HEK293T (cell line): ENCODE data around the gene KIAA0930.

Source experiments
- CTCF ChIA-PET: fragments of 350-600 bp; formaldehyde crosslinking; extraction: SDS; loops from one replicate; lab custom pipeline; 2021; ENCODE audit warnings: antibody characterized with exemption, inconsistent platforms; lab: Yijun Ruan, JAX
- POLR2A ChIA-PET: fragments of 350-600 bp; formaldehyde crosslinking; extraction: SDS; loops from one replicate; lab custom pipeline; 2020; ENCODE audit warnings: antibody characterized with exemption, inconsistent platforms; lab: Yijun Ruan, JAX
- DNase-seq: peaks from one replicate; pipeline ENCODE4 v3.0.0; 2012; ENCODE audit warnings: mixed read lengths; ENCODE audit errors: extremely low spot score
- ARNT ChIP-seq: fragments of 450-650 bp; IDR thresholded peaks from 2 replicates; pipeline ENCODE4 v1.6.1; 2017; ENCODE audit warnings: mild to moderate bottlenecking
- BHLHE40 ChIP-seq: fragments of 450-650 bp; IDR thresholded peaks from 2 replicates; pipeline ENCODE4 v1.6.1; 2016; ENCODE audit warnings: mild to moderate bottlenecking, moderate library complexity, borderline replicate concordance
- CTBP1 ChIP-seq: fragments of 450-650 bp; IDR thresholded peaks from 2 replicates; pipeline ENCODE4 v1.6.1; 2016; ENCODE audit warnings: borderline replicate concordance
- ELF4 ChIP-seq: fragments of 450-650 bp; IDR thresholded peaks from 2 replicates; pipeline ENCODE4 v1.6.1; 2017; ENCODE audit warnings: antibody characterized with exemption
- FOXA1 ChIP-seq: fragments of 450-650 bp; IDR thresholded peaks from 2 replicates; pipeline ENCODE4 v1.6.1; 2016; ENCODE audit warnings: mild to moderate bottlenecking
- FOXK2 ChIP-seq: fragments of 450-650 bp; IDR thresholded peaks from 2 replicates; pipeline ENCODE4 v1.6.1; 2016; ENCODE audit warnings: mild to moderate bottlenecking
- FOXM1 ChIP-seq: fragments of 450-650 bp; IDR thresholded peaks from 2 replicates; pipeline ENCODE4 v1.6.1; 2017; ENCODE audit warnings: mild to moderate bottlenecking, borderline replicate concordance
- HDGF ChIP-seq: fragments of 450-650 bp; IDR thresholded peaks from 2 replicates; pipeline ENCODE4 v1.6.1; 2017; ENCODE audit warnings: antibody characterized with exemption, borderline replicate concordance
- L3MBTL2 ChIP-seq: fragments of 450-650 bp; conservative IDR thresholded peaks from 2 replicates; pipeline ENCODE4 v1.6.1; 2016; ENCODE audit warnings: mild to moderate bottlenecking
- LEF1 ChIP-seq: fragments of 450-650 bp; IDR thresholded peaks from 2 replicates; pipeline ENCODE4 v1.6.1; 2017; ENCODE audit warnings: mild to moderate bottlenecking, borderline replicate concordance
- NFRKB ChIP-seq: fragments of 450-650 bp; IDR thresholded peaks from 2 replicates; pipeline ENCODE4 v1.6.1; 2016; ENCODE audit warnings: mild to moderate bottlenecking, moderate library complexity
- SP1 ChIP-seq: fragments of 450-650 bp; IDR thresholded peaks from 2 replicates; pipeline ENCODE4 v1.6.1; 2017
- SUZ12 ChIP-seq: fragments of 450-650 bp; IDR thresholded peaks from 2 replicates; pipeline ENCODE4 v1.6.1; 2016; ENCODE audit warnings: mild to moderate bottlenecking
- TARDBP ChIP-seq: fragments of 450-650 bp; IDR thresholded peaks from 2 replicates; pipeline ENCODE4 v1.6.1; 2016
- ZNF384 ChIP-seq: fragments of 450-650 bp; IDR thresholded peaks from 2 replicates; pipeline ENCODE4 v1.6.1; 2016
- TF ChIP-seq, protein P1 (sequence below): fragments of 450-650 bp; IDR thresholded peaks from 2 replicates; pipeline ENCODE4 v1.6.1; 2016

Gene KIAA0930

DNA sequence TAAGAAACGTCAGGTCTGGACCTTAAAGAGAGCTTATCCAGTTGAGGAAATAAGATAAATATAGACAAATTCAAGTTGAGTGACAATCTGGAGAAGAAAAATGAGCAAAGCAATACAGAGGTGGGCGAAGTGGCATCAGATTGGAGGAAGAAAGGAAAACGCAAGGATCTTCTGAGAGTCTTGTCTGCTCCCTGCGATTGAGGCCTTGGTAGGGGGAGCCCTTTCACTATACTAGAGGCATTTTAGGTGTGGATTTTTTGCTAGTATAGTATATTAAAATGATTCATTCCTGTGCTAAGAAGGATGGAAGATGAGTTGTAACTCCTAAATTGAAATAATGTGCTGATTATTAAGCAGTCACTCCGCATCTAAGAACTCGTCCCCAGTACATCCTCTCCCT lies 68.9 kb downstream of the KIAA0930 start:
- DNase-seq: no peak
- TF ChIP-seq, protein P1, sequence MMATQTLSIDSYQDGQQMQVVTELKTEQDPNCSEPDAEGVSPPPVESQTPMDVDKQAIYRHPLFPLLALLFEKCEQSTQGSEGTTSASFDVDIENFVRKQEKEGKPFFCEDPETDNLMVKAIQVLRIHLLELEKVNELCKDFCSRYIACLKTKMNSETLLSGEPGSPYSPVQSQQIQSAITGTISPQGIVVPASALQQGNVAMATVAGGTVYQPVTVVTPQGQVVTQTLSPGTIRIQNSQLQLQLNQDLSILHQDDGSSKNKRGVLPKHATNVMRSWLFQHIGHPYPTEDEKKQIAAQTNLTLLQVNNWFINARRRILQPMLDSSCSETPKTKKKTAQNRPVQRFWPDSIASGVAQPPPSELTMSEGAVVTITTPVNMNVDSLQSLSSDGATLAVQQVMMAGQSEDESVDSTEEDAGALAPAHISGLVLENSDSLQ: no peak
- no peak for TF ChIP-seq L3MBTL2
- no peak for TF ChIP-seq CTBP1
- TF ChIP-seq FOXK2: no peak
- TF ChIP-seq SUZ12: no peak
- no peak for TF ChIP-seq HDGF
- TF ChIP-seq ARNT: no peak
- no peak for TF ChIP-seq LEF1
- no peak for TF ChIP-seq ELF4
- TF ChIP-seq SP1: no peak
- no peak for TF ChIP-seq TARDBP
- TF ChIP-seq ZNF384: no peak
- no peak for TF ChIP-seq FOXM1
- TF ChIP-seq BHLHE40: no peak
- TF ChIP-seq NFRKB: no peak
- no peak for TF ChIP-seq FOXA1
- ChIA-PET POLR2A (no interaction called here), CTCF (no interaction called here)

DNA sequence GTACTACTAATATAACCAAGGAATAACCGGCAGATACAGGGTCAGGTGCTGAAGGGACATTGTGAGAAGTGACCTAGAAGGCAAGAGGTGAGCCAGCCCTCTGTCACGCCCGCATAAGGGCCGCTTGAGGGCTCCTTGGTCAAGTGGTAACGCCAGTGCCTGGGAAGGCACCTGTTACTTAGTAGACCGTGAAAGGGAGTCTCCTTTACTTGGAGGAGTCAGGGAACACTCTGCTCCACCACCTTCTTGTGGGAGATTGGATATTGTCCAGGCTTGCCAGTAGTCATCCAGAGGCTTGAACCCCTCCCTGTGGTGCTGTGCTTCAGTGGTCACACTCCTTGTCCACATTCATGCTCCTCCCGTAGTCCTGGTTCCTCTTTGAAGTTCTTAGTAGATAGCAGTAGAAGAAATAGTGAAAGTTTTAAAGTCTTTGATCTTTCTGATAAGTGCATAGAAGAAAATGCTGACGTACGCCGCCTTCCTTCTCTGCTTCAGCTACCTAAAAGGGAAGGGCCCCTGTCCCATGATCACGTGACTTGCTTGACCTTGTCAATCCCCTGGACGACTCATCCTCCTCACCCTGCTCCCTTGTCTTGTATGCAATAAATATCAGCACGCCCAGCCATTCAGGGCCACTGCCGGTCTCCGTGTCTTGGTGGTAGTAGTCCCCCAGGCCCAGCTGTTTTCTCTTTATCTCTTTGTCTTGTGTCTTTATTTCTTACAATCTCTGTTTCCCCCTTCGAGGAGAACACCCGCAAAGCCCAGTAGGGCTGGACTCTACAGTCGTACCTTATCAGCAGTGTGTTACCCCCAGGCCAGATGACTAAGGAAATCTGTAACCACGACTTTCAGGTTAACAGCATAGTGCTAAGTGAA lies 70.9 kb downstream of the KIAA0930 start:
- ChIA-PET POLR2A (no interaction called here), CTCF (no interaction called here)

DNA sequence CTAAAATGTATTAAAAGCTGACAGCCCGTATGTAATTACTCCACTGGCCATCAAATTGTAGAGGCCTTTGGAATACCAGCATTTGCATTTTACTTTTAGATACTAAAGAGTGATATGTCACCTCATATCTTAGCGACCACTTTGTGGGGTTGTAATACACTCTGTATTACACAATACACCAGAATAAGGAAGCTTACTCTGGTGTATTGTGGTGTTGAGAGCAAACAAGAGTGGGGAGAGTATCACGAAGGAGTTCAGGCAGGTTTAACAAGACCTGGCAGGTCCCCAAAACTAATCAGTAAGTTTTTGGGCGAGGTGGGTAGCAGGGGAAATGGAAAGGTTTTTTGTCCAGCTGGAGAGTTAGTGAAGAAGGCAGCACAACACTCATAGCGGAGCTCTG lies 73.8 kb downstream of the KIAA0930 start:
- CTCF ChIA-PET: interaction anchor here (0.7 kb wide), 1 partner anchor 107 kb away, joined by 3 read pairs; no protein-coding TSS in a partner anchor
- TF ChIP-seq FOXM1: no peak
- TF ChIP-seq ELF4: no peak
- no peak for TF ChIP-seq SUZ12
- no peak for TF ChIP-seq LEF1
- no peak for TF ChIP-seq ZNF384
- TF ChIP-seq BHLHE40: no peak
- TF ChIP-seq HDGF: no peak
- TF ChIP-seq CTBP1: no peak
- no peak for TF ChIP-seq FOXA1
- TF ChIP-seq FOXK2: no peak
- no peak for TF ChIP-seq TARDBP
- no peak for DNase-seq
- POLR2A ChIA-PET: no interaction called here

More for the DNA sequence above, 70.9 kb downstream of the KIAA0930 start:
- DNase-seq: no peak
- TF ChIP-seq LEF1 (no peak), FOXK2 (no peak), L3MBTL2 (no peak)
- TF ChIP-seq, protein P1: no peak

DNA sequence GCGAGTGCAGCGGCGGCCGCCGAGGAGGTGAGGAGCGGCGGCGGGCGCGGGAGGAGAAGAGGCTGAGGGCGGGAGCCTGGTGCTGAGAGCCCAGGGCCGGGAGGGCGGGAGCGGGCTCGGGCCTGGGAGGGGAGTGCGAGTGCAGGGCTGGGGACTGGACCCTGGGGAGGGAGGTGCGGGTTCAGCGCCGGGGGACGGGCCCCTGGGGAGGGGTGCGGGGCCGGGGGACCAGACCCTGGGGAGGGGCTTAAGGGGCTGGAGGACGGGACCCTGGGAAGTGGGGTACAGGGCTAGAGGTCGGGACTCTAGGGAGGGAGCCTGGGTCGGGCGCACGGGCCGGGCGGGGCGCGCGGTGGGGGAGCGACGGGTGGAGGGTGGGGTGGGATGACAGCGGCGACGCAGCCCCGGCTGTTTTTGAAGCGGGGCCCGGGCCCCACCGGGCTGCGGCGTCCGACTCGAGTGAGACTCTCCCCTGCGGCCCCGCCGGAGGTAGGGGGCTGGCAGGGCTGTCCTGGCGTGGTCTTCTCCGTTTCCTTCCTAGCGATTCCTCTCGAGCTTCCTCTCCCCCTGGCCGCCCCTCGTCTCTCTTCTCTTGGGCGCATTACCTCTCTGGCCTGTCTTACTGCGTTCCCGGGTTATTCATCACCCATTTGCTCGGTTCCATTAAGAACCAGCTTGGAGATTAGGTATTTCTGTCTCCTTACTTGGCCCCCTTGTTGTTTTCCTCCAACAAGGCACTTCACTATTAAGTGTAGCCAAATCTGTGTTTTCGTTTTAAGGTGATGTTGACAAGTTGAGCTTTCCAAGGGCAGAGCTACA lies 76.2 kb downstream of the KIAA0930 start:
- CTCF ChIA-PET: interaction anchor here (1.0 kb wide), 1 partner anchor 195 kb away, joined by 3 read pairs; no protein-coding TSS in a partner anchor
- TF ChIP-seq ARNT: no peak
- TF ChIP-seq TARDBP: no peak
- TF ChIP-seq BHLHE40: no peak
- no peak for TF ChIP-seq ELF4
- no peak for TF ChIP-seq FOXM1
- TF ChIP-seq LEF1: no peak
- TF ChIP-seq FOXA1: no peak
- TF ChIP-seq L3MBTL2: no peak
- TF ChIP-seq, protein P1: no peak
- no peak for TF ChIP-seq NFRKB
- TF ChIP-seq ZNF384: no peak
- no peak for TF ChIP-seq SUZ12
- TF ChIP-seq FOXK2: no peak
- TF ChIP-seq CTBP1: no peak
- no peak for TF ChIP-seq HDGF
- peak; percentile 51 for DNase-seq
- POLR2A ChIA-PET: interaction anchor here (0.5 to 1.7 kb wide), 26 partner anchors 9 to 237 kb away, joined by 3 to 16 read pairs (median 4); no protein-coding TSS in a partner anchor

DNA sequence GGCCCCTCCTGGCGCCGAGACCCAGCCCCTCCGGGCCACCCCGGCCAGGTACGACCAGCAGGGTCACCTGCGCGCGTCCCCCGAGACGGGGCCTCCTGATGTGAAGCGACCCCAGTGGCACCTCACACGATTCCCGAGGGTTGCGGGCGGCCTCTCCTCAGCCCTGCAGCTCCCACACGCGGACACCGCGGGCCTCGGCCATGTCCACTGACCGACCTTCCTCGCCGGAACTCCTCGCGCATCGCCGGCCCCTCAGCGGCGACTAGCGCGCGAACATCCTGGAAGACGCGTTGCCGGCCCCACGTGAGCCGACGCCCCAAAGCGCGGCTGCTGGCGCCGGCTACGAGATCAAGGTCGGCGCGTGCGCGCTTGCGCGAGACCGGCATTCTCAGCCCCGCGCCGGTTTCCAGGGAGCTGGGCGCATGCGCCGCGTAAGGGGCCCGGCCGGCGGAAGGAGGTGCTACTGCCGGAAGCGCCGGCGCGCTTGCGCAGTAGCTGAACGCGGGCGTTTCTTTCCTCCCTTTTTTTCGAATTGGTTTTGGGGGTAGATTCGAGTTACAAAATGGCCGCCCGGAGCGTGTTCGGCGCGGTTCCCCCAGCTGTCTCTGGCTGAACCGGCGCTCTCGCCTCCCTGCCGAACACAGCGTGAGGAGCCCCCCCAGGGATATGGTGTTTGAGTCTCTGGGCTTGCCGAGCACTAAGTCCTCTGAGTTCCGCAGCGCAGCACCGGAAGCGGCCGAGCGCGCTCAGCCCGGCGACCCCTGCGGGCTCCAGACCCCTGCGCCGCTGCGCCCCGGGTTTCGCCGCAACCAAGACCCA lies 77.0 kb downstream of the KIAA0930 start, which contains the start of gene NUP50:
Gene NUP50, plus strand, starts transcription at position 475 of the 819 bp plus-strand sequence. CDS start 4,253 bp downstream, outside the sequence.
- ChIA-PET CTCF (no interaction called here), POLR2A (interaction anchor here (0.5 to 1.7 kb wide), 27 partner anchors 10 to 236 kb away, joined by 3 to 16 read pairs (median 4); no protein-coding TSS in a partner anchor)
- no peak for TF ChIP-seq SP1
- 0 out of 2 replicates have a peak, but pooled peaks have one; percentile 15 for TF ChIP-seq LEF1
- TF ChIP-seq TARDBP: no peak
- TF ChIP-seq, protein P1: no peak
- TF ChIP-seq NFRKB: no peak
- TF ChIP-seq BHLHE40: no peak
- no peak for TF ChIP-seq ZNF384
- TF ChIP-seq L3MBTL2: peak; percentile 94
- TF ChIP-seq FOXK2: no peak
- TF ChIP-seq ELF4: peak; percentile 13; the same call in 1 of the 2 replicates
- TF ChIP-seq HDGF: peak; percentile 50; the same call in 1 of the 2 replicates
- TF ChIP-seq SUZ12: no peak
- peak; percentile 99 for DNase-seq
